Spinal cord (tissue), 10 donors: ENCODE results near the gene LGALSL. TPM values are rescaled to one million over a fixed set of nuclear protein-coding genes. Genes with fewer than 3 reads are reported as not detected.

Experiments
- DNase-seq, 6 donors: peaks; one replicate each; pipeline versions ENCODE4 v3.0.0 to v3.0.0-alpha.2; 2013 to 2015; ENCODE audit warnings: low spot score in 6 of 6, low read depth in 4 of 6
- H3K27ac ChIP-seq: one replicate; pipeline ENCODE4 v1.5.1; 2013; ENCODE audit warnings: low read depth, low read length, control low read depth
- H3K27me3 ChIP-seq: one replicate; pipeline ENCODE4 v1.6.1; 2013; ENCODE audit warnings: low read length; ENCODE audit not compliant: control insufficient read depth, insufficient read depth
- H3K36me3 ChIP-seq: one replicate; pipeline ENCODE4 v1.6.1; 2013; ENCODE audit warnings: low read length; ENCODE audit not compliant: control insufficient read depth, insufficient read depth
- H3K4me1 ChIP-seq: one replicate; pipeline ENCODE4 v1.6.1; 2013; ENCODE audit warnings: low read length; ENCODE audit not compliant: control insufficient read depth, insufficient read depth
- H3K4me3 ChIP-seq: one replicate; pipeline ENCODE4 v1.5.1; 2013; ENCODE audit warnings: low read depth, low read length, control low read depth
- H3K9me3 ChIP-seq: one replicate; pipeline ENCODE4 v1.6.1; 2013; ENCODE audit warnings: low read length; ENCODE audit not compliant: control insufficient read depth, insufficient read depth
- WGBS: methylation state at CpG from one replicate; pipeline ENCODE4 v1.1.5; 2013; ENCODE audit warnings: missing lambda C conversion rate; ENCODE audit not compliant: insufficient coverage; 5-methylcytosine and 5-hydroxymethylcytosine counted together
- polyA plus RNA-seq, 2 donors: library from polyadenylated mRNA; unstranded; fragments of 120-200 nt; gene quantifications; one replicate each; pipeline ENCODE4 v1.2.1, GENCODE V29; 2013; ENCODE audit not compliant: insufficient read length in 2 of 2
- total RNA-seq, 2 donors: library from RNA; depleted of rRNA in 1 of 2; stranded (reverse); fragments of 120-200 nt in 1 of 2; fragments of >200 nt in 1 of 2; gene quantifications; one replicate each; pipeline versions ENCODE4 v1.2.3 to v1.2.4, GENCODE V29; 2013 to 2014
- donor health status: healthy.

The LGALSL gene
- total and polyA plus RNA-seq, 4 donors, result 19.8 to 50.2 (median 38.5) TPM

- DNase-seq, result no peak
- Histone ChIP-seq H3K4me3 (no peak overlapping the region), H3K4me1 (no peaks in the 10 kb centered on the region), H3K27me3 (no peaks in the 10 kb centered on the region), H3K9me3 (no peaks in the 10 kb centered on the region), H3K27ac (no peak overlapping the region), H3K36me3 (no peaks in the 10 kb centered on the region)
- WGBS, result 79% methylated on average over 8 of the region's 8 CpGs
Observed at GRCh38 chr2:64467096-64467843, 13.3 kb downstream of the LGALSL start.

GRCh38 chr2:64469261-64469660 is 15.3 kb downstream of the LGALSL start:
- H3K27ac ChIP-seq, result no peak overlapping the region
- no peaks in the 10 kb centered on the region for H3K4me1 ChIP-seq
- no peak overlapping the region for H3K4me3 ChIP-seq
- no CpG with 5 or more reads among the region's 1 CpG for WGBS
- no peaks in the 10 kb centered on the region for H3K27me3 ChIP-seq
- DNase-seq, result no peak
- H3K9me3 ChIP-seq, result no peaks in the 10 kb centered on the region
- no peaks in the 10 kb centered on the region for H3K36me3 ChIP-seq

- no peaks in the 10 kb centered on the region for H3K27me3 ChIP-seq
- DNase-seq, result no peak
- no peaks in the 10 kb centered on the region for H3K4me1 ChIP-seq
- no peak overlapping the region for H3K4me3 ChIP-seq
- H3K27ac ChIP-seq, result no peak overlapping the region
- no peaks in the 10 kb centered on the region for H3K36me3 ChIP-seq
- WGBS, result 50% methylated on average over 2 of the region's 3 CpGs
- no peaks in the 10 kb centered on the region for H3K9me3 ChIP-seq
Observed at GRCh38 chr2:64470071-64470470, 16.1 kb downstream of the LGALSL start.

- Histone ChIP-seq H3K9me3 (no peaks in the 10 kb centered on the region), H3K27ac (no peak overlapping the region), H3K27me3 (no peaks in the 10 kb centered on the region), H3K4me1 (no peaks in the 10 kb centered on the region), H3K4me3 (no peak overlapping the region), H3K36me3 (no peaks in the 10 kb centered on the region)
- peak in 1 of 6 donors; percentile 43 for DNase-seq
- WGBS, result 100% methylated on average over 6 of the region's 6 CpGs
Observed at GRCh38 chr2:64470766-64471295, 16.9 kb downstream of the LGALSL start.

GRCh38 chr2:64471600-64471999 is 17.6 kb downstream of the LGALSL start:
- no peaks in the 10 kb centered on the region for H3K36me3 ChIP-seq
- WGBS, result no CpG with 5 or more reads among the region's 4 CpGs
- no peak for DNase-seq
- no peaks in the 10 kb centered on the region for H3K27me3 ChIP-seq
- H3K9me3 ChIP-seq, result no peaks in the 10 kb centered on the region
- H3K4me3 ChIP-seq, result no peak overlapping the region
- H3K27ac ChIP-seq, result no peak overlapping the region
- no peaks in the 10 kb centered on the region for H3K4me1 ChIP-seq

GRCh38 chr2:64472881-64473280 is 18.9 kb downstream of the LGALSL start:
- no peaks in the 10 kb centered on the region for H3K9me3 ChIP-seq
- no peak for DNase-seq
- no peaks in the 10 kb centered on the region for H3K27me3 ChIP-seq
- H3K4me3 ChIP-seq, result no peak overlapping the region
- H3K4me1 ChIP-seq, result no peaks in the 10 kb centered on the region
- no peak overlapping the region for H3K27ac ChIP-seq
- no peaks in the 10 kb centered on the region for H3K36me3 ChIP-seq
- 95% methylated on average over 2 of the region's 3 CpGs for WGBS

- H3K4me3 ChIP-seq, result no peak overlapping the region
Observed at GRCh38 chr2:64474121-64474571, 20.2 kb downstream of the LGALSL start.

GRCh38 chr2:64474636-64475035 is 20.7 kb downstream of the LGALSL start:
- no peaks in the 10 kb centered on the region for H3K36me3 ChIP-seq
- no peaks in the 10 kb centered on the region for H3K27me3 ChIP-seq
- H3K4me1 ChIP-seq, result no peaks in the 10 kb centered on the region
- no peak overlapping the region for H3K4me3 ChIP-seq
- peak in 2 of 6 donors; percentile 21 to 68 for DNase-seq
- no CpG with 5 or more reads among the region's 1 CpG for WGBS
- H3K27ac ChIP-seq, result no peak overlapping the region
- H3K9me3 ChIP-seq, result no peaks in the 10 kb centered on the region

More at GRCh38 chr2:64474121-64474571, 20.2 kb downstream of the LGALSL start:
- H3K27me3 ChIP-seq, result no peaks in the 10 kb centered on the region
- 80% methylated on average over 4 of the region's 4 CpGs for WGBS
- H3K36me3 ChIP-seq, result no peaks in the 10 kb centered on the region
- H3K9me3 ChIP-seq, result no peaks in the 10 kb centered on the region
- H3K4me1 ChIP-seq, result no peaks in the 10 kb centered on the region
- DNase-seq, result peak in 1 of 6 donors; percentile 19
- no peak overlapping the region for H3K27ac ChIP-seq

GRCh38 chr2:64477037-64477436 is 23.1 kb downstream of the LGALSL start:
- no peak overlapping the region for H3K27ac ChIP-seq
- H3K36me3 ChIP-seq, result no peaks in the 10 kb centered on the region
- H3K9me3 ChIP-seq, result no peaks in the 10 kb centered on the region
- H3K4me3 ChIP-seq, result no peak overlapping the region
- no CpG with 5 or more reads among the region's 1 CpG for WGBS
- H3K4me1 ChIP-seq, result no peaks in the 10 kb centered on the region
- DNase-seq, result no peak
- H3K27me3 ChIP-seq, result no peaks in the 10 kb centered on the region

GRCh38 chr2:64477979-64478378 is 24.0 kb downstream of the LGALSL start:
- Histone ChIP-seq H3K4me3 (no peak overlapping the region), H3K36me3 (no peaks in the 10 kb centered on the region), H3K27me3 (no peaks in the 10 kb centered on the region), H3K27ac (no peak overlapping the region), H3K4me1 (no peaks in the 10 kb centered on the region), H3K9me3 (no peaks in the 10 kb centered on the region)
- 93% methylated on average over 4 of the region's 4 CpGs for WGBS
- DNase-seq, result no peak
